ENCODE measurements around the gene NF1. TPM values are rescaled to one million over a fixed set of nuclear protein-coding genes. Genes with fewer than 3 reads are reported as not detected.

The NF1 gene
- total RNA-seq, 1 experiment from 2014 or later: 60.2 TPM

DNA sequence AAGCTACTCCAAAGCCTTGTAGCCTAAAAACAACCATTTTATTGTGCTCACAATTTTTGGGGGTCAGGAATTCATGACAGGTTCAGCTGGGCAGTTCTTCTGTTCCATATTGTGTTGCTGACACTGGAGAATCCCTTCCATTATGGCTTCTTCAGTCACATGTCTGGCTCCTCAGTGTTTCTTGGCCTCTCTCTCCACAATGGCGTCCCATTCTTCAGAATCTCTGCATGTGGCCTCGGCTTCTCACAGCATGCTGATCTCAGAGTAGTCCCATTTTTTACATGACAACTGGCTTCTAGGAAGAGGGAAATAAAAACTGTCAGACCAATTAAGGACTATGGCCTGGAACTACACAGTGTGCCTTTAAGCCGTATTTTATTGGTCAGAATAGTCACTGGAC, 49.7 kb downstream of the NF1 start:
- ChIA-PET POLR2A (interaction anchor here (1.2 kb wide), 1 partner anchor 9 kb away, joined by 3 read pairs; no protein-coding TSS in a partner anchor), CTCF (interaction anchor here (0.7 kb wide), 1 partner anchor 10 kb away, joined by 3 read pairs; no protein-coding TSS in a partner anchor)

DNA sequence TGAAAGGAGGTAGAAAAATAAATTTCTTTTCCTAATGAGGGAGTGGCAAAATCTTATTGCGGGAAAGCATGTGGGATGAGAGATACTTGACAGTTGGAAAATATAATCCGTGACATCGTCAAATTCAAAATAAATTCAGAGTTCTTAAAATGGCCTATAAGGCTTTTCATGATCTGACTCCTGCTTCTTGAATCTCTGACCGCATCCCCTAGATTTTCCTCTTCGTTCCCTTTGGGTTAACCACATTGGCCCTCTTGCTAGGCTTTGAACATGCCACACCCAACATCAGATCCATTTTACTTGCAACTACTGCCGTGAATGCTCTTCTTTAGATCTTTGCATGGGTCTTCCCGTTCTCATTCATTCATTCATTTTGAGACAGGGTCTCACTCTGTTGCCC, 50.1 kb downstream of the NF1 start:
- TF ChIP-seq, protein P1, sequence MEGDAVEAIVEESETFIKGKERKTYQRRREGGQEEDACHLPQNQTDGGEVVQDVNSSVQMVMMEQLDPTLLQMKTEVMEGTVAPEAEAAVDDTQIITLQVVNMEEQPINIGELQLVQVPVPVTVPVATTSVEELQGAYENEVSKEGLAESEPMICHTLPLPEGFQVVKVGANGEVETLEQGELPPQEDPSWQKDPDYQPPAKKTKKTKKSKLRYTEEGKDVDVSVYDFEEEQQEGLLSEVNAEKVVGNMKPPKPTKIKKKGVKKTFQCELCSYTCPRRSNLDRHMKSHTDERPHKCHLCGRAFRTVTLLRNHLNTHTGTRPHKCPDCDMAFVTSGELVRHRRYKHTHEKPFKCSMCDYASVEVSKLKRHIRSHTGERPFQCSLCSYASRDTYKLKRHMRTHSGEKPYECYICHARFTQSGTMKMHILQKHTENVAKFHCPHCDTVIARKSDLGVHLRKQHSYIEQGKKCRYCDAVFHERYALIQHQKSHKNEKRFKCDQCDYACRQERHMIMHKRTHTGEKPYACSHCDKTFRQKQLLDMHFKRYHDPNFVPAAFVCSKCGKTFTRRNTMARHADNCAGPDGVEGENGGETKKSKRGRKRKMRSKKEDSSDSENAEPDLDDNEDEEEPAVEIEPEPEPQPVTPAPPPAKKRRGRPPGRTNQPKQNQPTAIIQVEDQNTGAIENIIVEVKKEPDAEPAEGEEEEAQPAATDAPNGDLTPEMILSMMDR (IDR thresholded peaks at IDR 0.05; ENCODE audit: unreplicated experiment): no peak
- H3K9me3 Mint-ChIP-seq (ENCODE audit: unreplicated experiment): no peaks in the 10 kb centered on the region
- ChIA-PET CTCF (no interaction called here), POLR2A (interaction anchor here (1.2 kb wide), 1 partner anchor 8 kb away, joined by 3 read pairs; no protein-coding TSS in a partner anchor)
- intact Hi-C loops (cut with micrococcal nuclease): no loop called here
- BruUV-seq (replicated peaks): no TSS peak
- H3K27ac Mint-ChIP-seq (ENCODE audit: low read depth, unreplicated experiment): no peak overlapping the region
- no peaks in the 10 kb centered on the region for H3K27me3 Mint-ChIP-seq (ENCODE audit: insufficient read depth, unreplicated experiment)
- H3K36me3 Mint-ChIP-seq (ENCODE audit: insufficient read depth, unreplicated experiment): peaks cover 14% of the 10 kb centered on the region
- no peak for DNase-seq (ENCODE audit: unreplicated experiment)
- H3K4me3 Mint-ChIP-seq (ENCODE audit: unreplicated experiment): no peak overlapping the region
- H3K4me1 Mint-ChIP-seq (ENCODE audit: insufficient read depth, unreplicated experiment): peaks cover 13% of the 10 kb centered on the region

More for the DNA sequence above, 49.7 kb downstream of the NF1 start:
- Mint-ChIP-seq H3K9me3 (ENCODE audit: unreplicated experiment) (no peaks in the 10 kb centered on the region), H3K4me3 (ENCODE audit: unreplicated experiment) (no peak overlapping the region), H3K27ac (ENCODE audit: low read depth, unreplicated experiment) (no peak overlapping the region), H3K27me3 (ENCODE audit: insufficient read depth, unreplicated experiment) (no peaks in the 10 kb centered on the region), H3K36me3 (ENCODE audit: insufficient read depth, unreplicated experiment) (peaks cover 14% of the 10 kb centered on the region), H3K4me1 (ENCODE audit: insufficient read depth, unreplicated experiment) (peaks cover 13% of the 10 kb centered on the region)
- no peak for DNase-seq (ENCODE audit: unreplicated experiment)
- no TSS peak for BruUV-seq (replicated peaks)
- intact Hi-C loops (cut with micrococcal nuclease): no loop called here
- TF ChIP-seq, protein P1 (IDR thresholded peaks at IDR 0.05; ENCODE audit: unreplicated experiment): no peak

GRCh38 chr17:31147507-31148202, 52.9 kb downstream of the NF1 start:
- Mint-ChIP-seq H3K27me3 (ENCODE audit: insufficient read depth, unreplicated experiment) (no peaks in the 10 kb centered on the region), H3K27ac (ENCODE audit: low read depth, unreplicated experiment) (no peak overlapping the region), H3K9me3 (ENCODE audit: unreplicated experiment) (peaks cover 6% of the 10 kb centered on the region), H3K36me3 (ENCODE audit: insufficient read depth, unreplicated experiment) (peaks cover 14% of the 10 kb centered on the region), H3K4me1 (ENCODE audit: insufficient read depth, unreplicated experiment) (peaks cover 13% of the 10 kb centered on the region), H3K4me3 (ENCODE audit: unreplicated experiment) (no peak overlapping the region)
- TF ChIP-seq, protein P1 (IDR thresholded peaks at IDR 0.05; ENCODE audit: unreplicated experiment): no peak
- ChIA-PET CTCF (interaction anchor here (1.0 kb wide), 1 partner anchor 74 kb away, joined by 3 read pairs; no protein-coding TSS in a partner anchor), POLR2A (interaction anchor here (0.8 kb wide), 1 partner anchor 9 kb away, joined by 5 read pairs; no protein-coding TSS in a partner anchor)
- intact Hi-C loops (cut with micrococcal nuclease): no loop called here
- BruUV-seq (replicated peaks): no TSS peak
- peak; percentile 40 for DNase-seq (ENCODE audit: unreplicated experiment)

- ChIA-PET CTCF (interaction anchor here (1.0 kb wide), 1 partner anchor 75 kb away, joined by 3 read pairs; no protein-coding TSS in a partner anchor), POLR2A (interaction anchor here (0.8 kb wide), 1 partner anchor 10 kb away, joined by 5 read pairs; no protein-coding TSS in a partner anchor)
- BruUV-seq (replicated peaks): no TSS peak
- Mint-ChIP-seq H3K27ac (ENCODE audit: low read depth, unreplicated experiment) (no peak overlapping the region), H3K4me1 (ENCODE audit: insufficient read depth, unreplicated experiment) (peaks cover 13% of the 10 kb centered on the region), H3K27me3 (ENCODE audit: insufficient read depth, unreplicated experiment) (no peaks in the 10 kb centered on the region), H3K4me3 (ENCODE audit: unreplicated experiment) (no peak overlapping the region), H3K36me3 (ENCODE audit: insufficient read depth, unreplicated experiment) (peaks cover 14% of the 10 kb centered on the region), H3K9me3 (ENCODE audit: unreplicated experiment) (peaks cover 8% of the 10 kb centered on the region)
- TF ChIP-seq, protein P1 (IDR thresholded peaks at IDR 0.05; ENCODE audit: unreplicated experiment): no peak
- intact Hi-C loops (cut with micrococcal nuclease): no loop called here
- DNase-seq (ENCODE audit: unreplicated experiment): no peak
Observed at GRCh38 chr17:31148205-31148604, 53.4 kb downstream of the NF1 start.

All from MCF 10A (cell line).